Spinal cord (tissue), 10 donors: ENCODE measurements around the gene RHOT2. TPM values are rescaled to one million over a fixed set of nuclear protein-coding genes. Genes with fewer than 3 reads are reported as not detected.

ENCODE experiments used
- DNase-seq, 6 donors: peaks; one replicate each; pipeline versions ENCODE4 v3.0.0 to v3.0.0-alpha.2; 2013 to 2015; ENCODE audit warnings: low spot score in 6 of 6, low read depth in 4 of 6
- H3K27ac ChIP-seq: one replicate; pipeline ENCODE4 v1.5.1; 2013; ENCODE audit warnings: low read depth, low read length, control low read depth
- H3K27me3 ChIP-seq: one replicate; pipeline ENCODE4 v1.6.1; 2013; ENCODE audit warnings: low read length; ENCODE audit not compliant: control insufficient read depth, insufficient read depth
- H3K36me3 ChIP-seq: one replicate; pipeline ENCODE4 v1.6.1; 2013; ENCODE audit warnings: low read length; ENCODE audit not compliant: control insufficient read depth, insufficient read depth
- H3K4me1 ChIP-seq: one replicate; pipeline ENCODE4 v1.6.1; 2013; ENCODE audit warnings: low read length; ENCODE audit not compliant: control insufficient read depth, insufficient read depth
- H3K4me3 ChIP-seq: one replicate; pipeline ENCODE4 v1.5.1; 2013; ENCODE audit warnings: low read depth, low read length, control low read depth
- H3K9me3 ChIP-seq: one replicate; pipeline ENCODE4 v1.6.1; 2013; ENCODE audit warnings: low read length; ENCODE audit not compliant: control insufficient read depth, insufficient read depth
- WGBS: methylation state at CpG from one replicate; pipeline ENCODE4 v1.1.5; 2013; ENCODE audit warnings: missing lambda C conversion rate; ENCODE audit not compliant: insufficient coverage; 5-methylcytosine and 5-hydroxymethylcytosine counted together
- polyA plus RNA-seq, 2 donors: library from polyadenylated mRNA; unstranded; fragments of 120-200 nt; gene quantifications; one replicate each; pipeline ENCODE4 v1.2.1, GENCODE V29; 2013; ENCODE audit not compliant: insufficient read length in 2 of 2
- total RNA-seq, 2 donors: library from RNA; depleted of rRNA in 1 of 2; stranded (reverse); fragments of 120-200 nt in 1 of 2; fragments of >200 nt in 1 of 2; gene quantifications; one replicate each; pipeline versions ENCODE4 v1.2.3 to v1.2.4, GENCODE V29; 2013 to 2014
- donor health status: healthy.

RHOT2 gene
- total and polyA plus RNA-seq, 4 donors = 20.7 to 115 (median 71.3) TPM

- H3K36me3 ChIP-seq = peaks cover 75% of the 10 kb centered on the region
- no peak overlapping the region for H3K27ac ChIP-seq
- no peaks in the 10 kb centered on the region for H3K9me3 ChIP-seq
- H3K4me1 ChIP-seq = peaks cover 72% of the 10 kb centered on the region
- DNase-seq = no peak
- under 1% methylated on average over 38 of the region's 38 CpGs for WGBS
- H3K27me3 ChIP-seq = peaks cover 4% of the 10 kb centered on the region
- peak overlapping the region; percentile 61 for H3K4me3 ChIP-seq
Observed at GRCh38 chr16:680625-680945, 12.7 kb downstream of the RHOT2 start.

- no peak for DNase-seq
- Histone ChIP-seq H3K9me3 (no peaks in the 10 kb centered on the region), H3K4me1 (peaks cover 75% of the 10 kb centered on the region), H3K4me3 (peak overlapping the region; percentile 61), H3K27ac (no peak overlapping the region), H3K27me3 (peaks cover 4% of the 10 kb centered on the region), H3K36me3 (peaks cover 80% of the 10 kb centered on the region)
- 51% methylated on average over 44 of the region's 44 CpGs for WGBS
Observed at GRCh38 chr16:680967-681745, 13.2 kb downstream of the RHOT2 start.

- Histone ChIP-seq H3K27ac (no peak overlapping the region), H3K9me3 (no peaks in the 10 kb centered on the region), H3K36me3 (peaks cover 80% of the 10 kb centered on the region), H3K4me1 (peaks cover 77% of the 10 kb centered on the region), H3K27me3 (peaks cover 3% of the 10 kb centered on the region), H3K4me3 (peak overlapping the region; percentile 61)
- 83% methylated on average over 28 of the region's 28 CpGs for WGBS
- no peak for DNase-seq
Observed at GRCh38 chr16:681746-682427, 14.0 kb downstream of the RHOT2 start.

- Histone ChIP-seq H3K27me3 (no peaks in the 10 kb centered on the region), H3K4me1 (peaks cover 73% of the 10 kb centered on the region), H3K27ac (no peak overlapping the region), H3K36me3 (peaks cover 80% of the 10 kb centered on the region), H3K4me3 (no peak overlapping the region), H3K9me3 (no peaks in the 10 kb centered on the region)
- no peak for DNase-seq
- 88% methylated on average over 33 of the region's 36 CpGs for WGBS
Observed at GRCh38 chr16:682493-683395, 14.8 kb downstream of the RHOT2 start.

GRCh38 chr16:683396-684070 lies 15.6 kb downstream of the RHOT2 start:
- Histone ChIP-seq H3K4me1 (peaks cover 72% of the 10 kb centered on the region), H3K4me3 (peak overlapping the region; percentile 33), H3K27me3 (no peaks in the 10 kb centered on the region), H3K9me3 (no peaks in the 10 kb centered on the region), H3K27ac (no peak overlapping the region), H3K36me3 (peaks cover 80% of the 10 kb centered on the region)
- 16% methylated on average over 57 of the region's 57 CpGs for WGBS
- no peak for DNase-seq

- DNase-seq = peak; percentile 80 to 98 (median 88)
- Histone ChIP-seq H3K4me1 (peaks cover 72% of the 10 kb centered on the region), H3K36me3 (peaks cover 81% of the 10 kb centered on the region), H3K4me3 (peak within 1 kb of the TSS; percentile 40), H3K9me3 (no peaks in the 10 kb centered on the region), H3K27me3 (no peaks in the 10 kb centered on the region), H3K27ac (peak within 1 kb of the TSS; percentile 69)
- WGBS = 3% methylated on average over 91 of the region's 91 CpGs
Observed at GRCh38 chr16:684071-684794, 16.3 kb downstream of the RHOT2 start, which contains the start of gene JMJD8. JMJD8 (minus strand) TSS chr16:684334; CDS start chr16:684319, 15 bp downstream.

- peaks cover 84% of the 10 kb centered on the region for H3K36me3 ChIP-seq
Observed at GRCh38 chr16:684961-685696, 17.2 kb downstream of the RHOT2 start.

GRCh38 chr16:685967-686366 lies 18.0 kb downstream of the RHOT2 start:
- DNase-seq = no peak
- Histone ChIP-seq H3K9me3 (no peaks in the 10 kb centered on the region), H3K4me3 (no peak overlapping the region), H3K27me3 (no peaks in the 10 kb centered on the region), H3K4me1 (peaks cover 78% of the 10 kb centered on the region), H3K27ac (no peak overlapping the region), H3K36me3 (peaks cover 80% of the 10 kb centered on the region)
- 77% methylated on average over 10 of the region's 10 CpGs for WGBS

More at GRCh38 chr16:684961-685696, 17.2 kb downstream of the RHOT2 start:
- Histone ChIP-seq H3K4me1 (peaks cover 75% of the 10 kb centered on the region), H3K9me3 (no peaks in the 10 kb centered on the region), H3K27me3 (no peaks in the 10 kb centered on the region), H3K27ac (no peak overlapping the region), H3K4me3 (no peak overlapping the region)
- no peak for DNase-seq
- WGBS = 95% methylated on average over 61 of the region's 61 CpGs
